ENCODE measurements around the gene GDPD5. TPM values are rescaled to one million over a fixed set of nuclear protein-coding genes. Genes with fewer than 3 reads are reported as not detected.

The GDPD5 gene
- total RNA-seq, 1 donor from 2014 or later: 8.4 TPM

DNA sequence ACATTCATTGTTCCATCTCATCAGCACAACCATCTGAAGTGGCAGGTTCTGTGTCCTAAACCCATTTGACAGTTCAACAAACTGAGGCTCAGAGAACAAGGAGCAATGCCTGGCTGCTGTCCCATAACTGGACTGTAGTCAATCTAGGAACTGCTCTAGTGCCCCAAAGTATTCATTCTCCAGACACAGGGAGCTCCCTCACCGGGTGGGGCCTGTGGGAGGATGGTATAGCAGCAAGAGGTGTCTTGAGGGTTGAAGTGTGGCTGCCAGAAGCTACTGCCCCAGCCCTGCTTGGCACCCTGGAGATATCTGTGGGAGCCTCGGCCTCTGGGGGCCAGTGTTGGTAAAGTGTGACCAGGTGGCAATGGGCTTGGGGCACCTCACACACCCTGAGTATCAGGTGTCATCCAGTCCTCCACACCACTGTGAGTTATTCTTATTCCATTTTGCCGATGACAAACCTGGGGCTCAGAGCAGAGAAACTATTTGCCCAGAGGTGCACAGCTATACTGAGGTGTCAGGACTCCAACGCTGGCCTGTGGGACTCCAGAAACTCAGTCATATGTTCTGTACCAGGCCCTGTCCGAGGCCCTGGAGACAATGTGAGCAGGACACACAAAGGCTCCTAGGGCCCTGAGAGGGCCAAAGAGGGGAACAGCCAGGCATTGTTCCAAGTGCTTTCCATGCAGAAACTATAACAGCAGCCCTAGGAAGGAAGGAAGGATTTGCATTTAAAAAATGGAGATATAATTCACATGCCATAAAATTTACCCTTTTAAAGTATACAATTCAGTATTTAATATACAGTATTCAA, 46.8 kb downstream of the GDPD5 start:
- intact Hi-C loops (cut with micrococcal nuclease): no loop called here
- ATAC-seq (no peak), DNase-seq (no peak)

DNA sequence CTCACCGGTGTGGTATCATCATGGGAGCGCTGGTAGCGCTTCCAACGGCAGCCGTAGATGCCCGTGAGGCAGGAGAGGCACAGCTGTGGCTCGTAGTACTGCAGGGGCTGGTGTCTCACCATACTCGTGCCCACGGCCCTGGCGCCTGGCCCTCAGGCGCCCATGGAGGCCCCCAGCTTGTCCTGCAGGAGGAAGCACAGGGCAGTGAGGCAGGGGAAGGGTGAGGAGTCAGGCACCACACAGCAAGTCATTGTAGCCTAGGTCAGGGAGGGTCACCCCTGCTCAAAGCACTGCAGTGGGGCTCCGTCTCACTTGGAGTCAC, 48.2 kb downstream of the GDPD5 start:
- intact Hi-C loops (cut with micrococcal nuclease): no loop called here
- DNase-seq (no peak), ATAC-seq (no peak)

DNA sequence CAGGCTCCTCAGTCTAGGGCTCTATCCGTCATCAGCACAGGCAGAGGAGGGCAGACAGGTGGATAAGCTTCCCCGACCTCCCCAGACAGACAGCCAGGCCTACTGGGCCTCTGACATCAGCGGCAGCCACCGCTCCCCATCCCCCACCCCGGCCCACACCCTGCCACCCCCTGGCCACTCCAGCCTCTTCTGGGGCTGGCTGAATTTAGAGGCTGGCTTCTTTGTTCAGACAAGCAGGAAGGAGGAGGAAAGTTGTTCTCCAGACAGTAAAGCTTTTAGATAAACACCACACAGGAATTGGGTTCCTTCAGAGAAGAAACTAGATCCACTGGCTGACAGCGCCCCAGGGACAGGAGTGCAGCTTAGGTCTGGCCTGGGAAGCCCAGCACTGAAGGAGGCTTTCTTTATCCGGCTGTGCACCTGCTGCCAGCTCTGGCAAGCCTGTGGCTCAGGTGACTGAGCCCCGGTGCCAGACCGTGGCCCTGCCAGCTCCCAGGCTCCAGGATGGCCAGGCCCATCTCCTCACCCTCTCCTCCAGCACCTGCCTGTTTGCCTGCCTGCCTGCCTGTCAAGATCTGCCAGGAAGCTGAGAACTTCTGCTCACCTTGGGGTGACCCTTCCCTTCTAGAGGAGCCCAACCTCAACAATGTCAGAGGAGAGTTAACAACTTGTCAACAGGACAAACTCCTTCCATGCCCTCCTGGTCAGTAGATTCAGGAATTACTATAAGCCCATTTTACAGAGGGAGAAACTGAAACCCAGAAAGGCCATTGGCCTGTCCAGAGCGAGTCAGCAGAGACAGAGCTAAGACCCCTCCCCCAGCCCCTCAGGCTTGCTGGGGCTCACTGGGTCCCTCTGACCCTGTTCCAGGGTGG, 48.8 kb downstream of the GDPD5 start:
- DNase-seq (peak; percentile 77), ATAC-seq (peak; percentile 90)
- intact Hi-C loops (cut with micrococcal nuclease): no loop called here

DNA sequence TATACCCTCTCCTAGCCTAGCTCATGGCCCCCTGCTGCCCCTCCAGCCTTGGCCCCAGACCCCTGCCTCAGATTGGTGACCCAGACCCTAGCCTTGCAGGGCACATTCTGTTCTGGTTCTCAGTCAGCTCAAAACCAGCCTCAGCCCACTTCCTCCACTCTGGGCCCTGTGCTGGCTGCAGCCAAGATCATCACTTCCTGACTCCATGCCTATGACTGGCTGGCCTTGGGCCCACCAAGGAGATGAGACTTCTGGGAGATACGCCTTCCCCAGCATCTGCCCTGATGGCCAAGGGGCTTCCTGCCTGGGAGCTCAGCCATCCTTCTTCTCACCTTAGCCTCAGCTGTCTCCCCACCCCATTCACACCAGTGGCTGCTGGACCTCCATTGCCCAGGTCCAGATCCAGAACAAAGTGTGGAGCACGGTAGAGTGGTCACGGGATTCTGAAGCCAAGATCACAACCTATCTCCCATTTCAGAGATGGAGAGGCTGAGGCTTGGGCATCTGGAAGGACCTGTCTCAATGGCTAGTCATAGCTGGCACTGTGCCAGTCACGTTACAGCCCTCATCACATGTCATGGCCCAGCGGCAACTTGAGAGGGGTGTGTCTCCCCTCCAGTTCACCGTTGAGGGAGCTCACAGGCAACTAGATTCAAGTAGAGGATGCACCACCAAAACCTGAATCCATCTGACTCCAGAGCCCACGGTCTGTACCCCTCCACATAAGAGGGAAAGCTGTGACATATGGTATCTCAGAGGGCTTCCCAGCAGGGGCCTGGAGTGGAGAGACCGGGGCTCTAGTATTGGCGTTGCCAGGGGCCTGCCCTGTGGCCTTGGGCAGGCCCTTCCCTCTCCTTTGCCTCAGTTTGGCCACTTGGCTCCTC, 49.7 kb downstream of the GDPD5 start:
- DNase-seq (peak; percentile 69), ATAC-seq (peak; percentile 45)
- intact Hi-C loops (cut with micrococcal nuclease): no loop called here

- intact Hi-C loops (cut with micrococcal nuclease): no loop called here
- ATAC-seq (peak; percentile 31), DNase-seq (peak; percentile 74)
Measured at GRCh38 chr11:75474878-75475766, 50.6 kb downstream of the GDPD5 start.

DNA sequence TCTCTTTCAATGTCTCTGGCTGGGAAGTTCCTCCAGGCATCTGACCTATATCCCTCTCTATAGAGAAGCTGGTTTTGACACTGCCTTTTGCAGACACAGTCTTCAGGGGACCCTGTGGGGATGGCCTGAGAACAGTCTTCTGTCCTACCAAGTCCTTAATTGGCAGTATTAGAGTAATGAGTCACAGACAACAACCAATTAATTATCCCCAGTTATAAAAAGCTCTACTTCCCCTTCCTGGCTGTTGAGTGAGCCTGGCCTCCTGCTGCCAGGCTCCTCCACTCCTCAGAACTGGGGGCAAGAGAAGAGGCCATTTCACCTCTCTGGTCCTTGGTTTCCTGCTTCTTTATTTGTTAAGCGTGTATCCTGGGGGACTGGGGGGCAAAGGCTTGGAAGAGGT, 51.5 kb downstream of the GDPD5 start:
- intact Hi-C loops (cut with micrococcal nuclease): no loop called here
- DNase-seq (no peak), ATAC-seq (no peak)

DNA sequence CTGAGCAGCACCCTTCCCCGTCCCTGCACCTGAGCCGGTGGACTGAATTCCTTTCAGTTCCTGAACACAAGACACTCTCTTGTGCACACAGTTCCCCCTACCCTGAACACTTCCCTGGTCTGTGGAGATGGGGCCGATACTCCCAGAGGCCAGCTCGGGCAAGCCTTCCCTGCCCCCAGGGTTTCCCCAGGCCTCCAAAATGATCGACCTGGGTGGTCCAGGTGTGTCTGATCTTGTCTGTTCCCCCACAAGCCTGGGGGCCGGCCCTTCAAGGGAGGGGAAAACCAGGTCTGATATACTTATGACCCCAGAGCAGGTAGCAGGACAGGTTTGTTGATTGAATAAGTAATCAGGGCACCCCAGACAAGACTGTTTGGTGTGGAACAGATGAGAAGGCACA, 52.1 kb downstream of the GDPD5 start:
- ATAC-seq (no peak), DNase-seq (no peak)
- intact Hi-C loops (cut with micrococcal nuclease): no loop called here

DNA sequence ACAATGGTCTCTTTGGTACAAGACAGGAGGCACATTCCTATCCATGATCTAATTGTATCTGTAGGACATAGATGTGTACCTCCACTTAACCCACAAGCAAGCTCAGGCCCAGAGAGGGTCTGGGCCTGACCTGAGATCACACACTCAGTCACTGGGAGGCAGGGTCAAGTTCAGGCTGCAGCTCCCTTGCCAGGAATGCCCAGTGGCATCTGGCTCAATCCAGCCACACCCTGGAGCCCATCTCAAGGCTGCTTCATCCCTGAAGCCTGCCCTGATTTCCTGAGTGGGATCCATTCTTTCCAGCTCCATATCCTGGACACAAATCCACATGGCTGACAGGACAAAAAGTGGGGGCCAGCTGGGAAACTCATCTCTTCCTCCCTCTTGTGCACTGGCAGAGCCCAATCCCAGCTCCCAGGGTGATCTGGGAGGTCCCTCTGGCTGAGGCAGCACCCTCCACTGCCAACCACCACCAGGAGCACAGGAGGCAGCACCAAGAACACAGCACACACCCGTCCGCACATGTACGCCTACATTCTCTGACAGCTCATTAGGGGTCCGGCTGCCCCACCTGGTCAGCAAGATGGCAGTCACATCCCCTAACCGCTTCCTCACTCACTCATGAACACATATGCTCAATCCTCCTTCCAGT, 53.5 kb downstream of the GDPD5 start:
- ATAC-seq (no peak), DNase-seq (no peak)
- intact Hi-C loops (cut with micrococcal nuclease): no loop called here

DNA sequence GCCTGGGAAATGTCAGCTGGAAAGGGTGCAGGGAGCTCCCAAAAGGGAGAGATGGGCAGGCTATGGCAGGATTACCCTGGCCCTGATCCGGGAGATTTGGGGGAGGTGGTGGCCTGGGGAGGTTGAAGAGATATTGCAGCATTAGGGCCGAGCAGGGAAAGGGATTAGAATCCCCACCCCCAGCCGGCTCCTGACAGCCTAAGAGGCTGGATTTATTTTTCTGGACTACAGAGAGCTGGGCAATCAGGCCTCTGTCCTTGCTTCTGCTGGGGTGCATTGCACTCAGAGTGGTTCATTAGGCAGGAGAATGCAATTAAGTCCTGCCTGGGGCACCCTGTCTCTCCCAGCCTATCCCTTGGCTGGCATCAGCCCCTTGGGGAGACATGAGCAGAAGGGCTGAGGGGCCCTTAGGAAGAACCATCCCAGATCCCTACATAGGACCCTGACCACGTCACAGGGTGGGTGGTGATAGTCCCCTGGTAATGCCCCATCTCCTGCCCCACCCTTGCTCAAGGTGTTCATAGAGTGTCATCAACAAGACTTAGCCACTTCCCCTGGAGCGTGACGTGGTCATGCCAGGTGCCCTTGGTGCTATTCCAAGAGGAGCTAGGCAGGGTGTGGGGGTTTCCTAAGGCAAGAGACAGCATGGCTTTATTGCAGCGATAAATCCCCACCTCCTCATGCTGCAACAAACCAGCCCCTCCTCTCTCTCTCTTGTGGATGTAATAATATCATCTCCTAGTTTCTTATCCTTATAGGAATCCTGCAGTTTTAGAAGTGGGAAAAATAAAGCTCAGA, 54.4 kb downstream of the GDPD5 start:
- DNase-seq: no peak
- intact Hi-C loops (cut with micrococcal nuclease): no loop called here
- ATAC-seq: no peak

GRCh38 chr11:75470476-75471080, 55.2 kb downstream of the GDPD5 start:
- intact Hi-C loops (cut with micrococcal nuclease): no loop called here
- no peak for DNase-seq
- ATAC-seq: no peak

DNA sequence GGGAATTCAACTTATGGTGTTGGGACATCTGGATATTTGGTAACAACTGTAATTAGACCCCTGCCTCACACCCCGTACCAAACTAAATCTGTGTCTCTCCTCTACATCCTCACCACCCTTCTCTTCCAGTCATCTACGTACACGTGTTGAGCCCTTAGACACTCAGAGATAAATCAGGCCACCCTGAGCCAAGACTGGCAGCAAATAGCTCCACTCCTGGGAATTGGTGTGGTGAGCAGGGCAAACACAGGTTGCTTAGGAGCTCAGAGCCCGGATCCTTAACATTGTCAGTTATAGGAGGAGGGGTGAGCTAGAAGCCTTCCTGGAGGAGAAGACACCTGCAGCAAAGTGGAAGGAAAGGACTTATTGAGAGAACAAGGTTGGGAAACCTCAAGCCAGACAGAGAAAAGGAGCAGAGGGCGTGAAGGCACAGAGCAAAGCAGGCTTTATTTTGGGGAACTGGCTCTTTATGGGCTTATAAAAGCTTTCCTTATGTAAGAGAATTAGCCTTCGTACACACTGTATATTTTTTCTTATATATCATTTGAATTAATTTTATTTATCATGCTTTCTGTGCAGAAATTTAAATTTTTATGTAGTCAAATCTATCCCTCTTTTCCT, 55.8 kb downstream of the GDPD5 start:
- no peak for DNase-seq
- peak; percentile 12 for ATAC-seq
- intact Hi-C loops (cut with micrococcal nuclease): no loop called here

DNA sequence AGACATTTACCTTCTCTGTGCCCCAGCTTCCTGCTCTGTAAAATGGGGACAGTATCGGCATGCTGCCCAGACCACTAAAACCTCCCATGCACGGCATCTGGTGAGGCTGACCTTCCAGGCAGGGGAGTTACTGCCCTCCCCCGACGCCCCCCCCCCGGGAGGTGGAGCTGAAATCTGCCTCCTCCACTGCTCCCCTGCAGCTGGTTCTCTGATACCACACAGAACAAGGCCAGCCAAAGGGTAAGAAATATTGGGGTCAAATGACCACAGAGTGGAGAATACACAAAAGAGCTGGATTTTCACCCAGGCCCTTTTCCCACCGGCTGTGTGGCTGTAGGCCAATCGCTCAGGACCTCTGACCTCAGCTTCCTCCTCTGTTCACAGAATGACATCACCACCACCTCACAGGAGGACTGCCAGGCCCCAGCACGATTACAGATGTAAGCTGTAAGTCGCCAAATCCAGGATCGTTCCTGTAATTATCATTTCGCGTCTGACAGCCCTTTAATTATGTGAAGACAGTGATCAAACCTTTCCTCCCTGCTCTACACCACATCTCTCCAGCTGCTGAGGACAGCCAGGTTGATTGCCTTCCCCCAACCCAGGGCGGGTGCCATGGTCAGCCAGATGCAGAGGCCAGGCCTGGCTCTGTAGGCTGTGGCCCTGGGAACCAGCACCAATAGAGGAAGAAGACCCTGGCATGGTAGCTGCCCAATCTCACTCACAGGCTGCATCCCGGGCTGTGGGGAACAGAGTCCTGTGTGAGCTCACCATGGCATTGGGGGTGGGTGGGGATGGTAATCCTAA, 57.0 kb downstream of the GDPD5 start:
- intact Hi-C loops (cut with micrococcal nuclease): no loop called here
- ATAC-seq (peak; percentile 74), DNase-seq (peak; percentile 81)

DNA sequence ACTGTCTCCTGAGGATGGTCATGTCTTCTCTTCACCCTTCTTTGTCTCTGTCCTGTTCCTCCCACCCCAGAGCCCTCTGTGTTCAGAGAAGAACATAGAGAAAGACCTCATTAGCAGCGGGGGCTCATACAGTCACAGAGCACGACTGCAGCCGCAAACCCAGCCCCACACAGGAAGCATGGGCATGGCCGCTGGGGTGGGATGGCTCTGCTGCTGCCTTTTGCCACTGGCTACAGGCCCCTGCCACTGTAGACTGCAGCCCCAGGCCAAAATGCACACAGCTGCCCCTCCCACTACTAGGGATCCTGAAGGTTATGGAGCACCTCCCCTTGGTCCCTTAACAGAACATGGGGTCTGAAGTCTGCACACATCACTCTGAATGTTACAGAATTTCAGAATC, 57.9 kb downstream of the GDPD5 start:
- DNase-seq (no peak), ATAC-seq (no peak)
- intact Hi-C loops (cut with micrococcal nuclease): no loop called here

DNA sequence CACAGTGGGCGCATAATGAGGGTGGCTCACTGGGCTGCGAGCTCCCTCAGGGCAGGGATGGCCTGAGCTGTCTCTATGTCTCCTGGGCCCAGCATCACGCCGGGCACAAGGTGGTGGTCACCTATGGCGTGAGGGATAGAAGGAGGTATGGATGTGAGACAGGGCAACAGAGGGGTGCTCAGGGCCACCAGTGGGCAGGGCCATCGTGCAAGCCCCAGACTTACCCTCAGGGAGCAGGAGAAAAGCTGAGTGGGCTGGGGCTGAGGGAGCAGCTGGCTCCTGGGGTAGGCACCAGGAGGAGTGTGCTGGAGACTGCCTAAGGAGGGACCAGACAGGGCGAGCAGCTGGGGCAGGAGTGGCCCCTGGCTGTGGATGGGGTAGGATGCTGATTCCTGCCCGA, 58.4 kb downstream of the GDPD5 start:
- ATAC-seq (no peak), DNase-seq (no peak)
- intact Hi-C loops (cut with micrococcal nuclease): no loop called here

DNA sequence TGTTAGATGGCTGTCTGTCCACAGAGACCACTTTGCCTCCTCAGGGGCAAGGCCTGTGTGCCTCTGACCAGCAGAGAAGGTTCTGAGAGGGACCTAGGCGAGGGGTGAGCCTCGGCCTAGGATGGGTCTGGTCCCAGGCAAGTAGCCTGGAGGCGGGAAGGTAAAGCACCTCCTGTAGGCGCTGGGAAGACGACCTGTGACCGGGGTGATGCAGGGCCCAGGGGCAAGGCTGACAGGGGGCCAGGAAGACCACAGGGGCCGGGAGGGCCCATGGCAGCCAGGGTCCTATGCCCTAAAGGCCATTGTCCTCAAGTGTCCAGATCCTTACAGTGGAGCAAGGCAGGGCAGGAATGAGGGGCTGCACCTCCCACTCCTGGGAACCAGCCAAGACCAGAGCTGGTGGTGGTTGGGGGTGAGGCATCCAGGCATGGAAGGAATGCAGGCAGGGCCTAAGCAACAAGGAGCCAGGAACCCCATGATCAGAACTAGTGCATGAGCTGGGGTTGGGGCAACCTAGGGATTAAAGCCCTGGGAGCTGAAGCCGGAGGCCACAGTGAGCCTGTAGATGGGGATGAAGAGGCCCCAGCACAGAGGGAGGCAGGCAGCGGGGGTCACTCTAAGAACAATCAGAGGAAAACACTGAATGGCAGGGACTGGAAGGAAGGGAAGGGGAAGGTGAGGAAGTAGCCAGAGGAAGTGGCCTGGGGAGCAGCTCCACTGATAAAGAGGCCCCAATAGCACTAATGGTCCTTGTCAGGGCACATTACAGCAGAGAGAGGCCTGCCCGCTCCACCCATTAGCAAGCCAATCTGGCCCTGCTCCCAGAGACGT, 59.8 kb downstream of the GDPD5 start:
- ATAC-seq: no peak
- DNase-seq: no peak
- intact Hi-C loops (cut with micrococcal nuclease): no loop called here

Data from left ventricle myocardium superior (tissue), 1 donor.